PFSK-1 (cell line): ENCODE data around the gene THG1L.

ENCODE experiments used
- POLR2AphosphoS5 ChIP-seq: IDR thresholded peaks from 2 replicates; pipeline ENCODE4 v1.6.1; 2012; ENCODE audit warnings: low read depth, mild to moderate bottlenecking, control low read depth, low read length, moderate library complexity
- TAF1 ChIP-seq: IDR thresholded peaks from 2 replicates; pipeline ENCODE4 v1.6.1; 2012; ENCODE audit warnings: low read length, control low read depth, borderline replicate concordance; ENCODE audit not compliant: insufficient read depth
- TF ChIP-seq, protein P1 (sequence below), 2 experiments: IDR thresholded peaks; 2 replicates each; pipeline versions ENCODE4 v1.6.1 to v1.8.0; 2011 to 2012; ENCODE audit warnings: low read depth in 2 of 2, low read length in 2 of 2, control low read depth in 1 of 2, inconsistent platforms in 1 of 2, mild to moderate bottlenecking in 1 of 2, moderate library complexity in 1 of 2; ENCODE audit not compliant: insufficient read depth in 1 of 2

DNA sequence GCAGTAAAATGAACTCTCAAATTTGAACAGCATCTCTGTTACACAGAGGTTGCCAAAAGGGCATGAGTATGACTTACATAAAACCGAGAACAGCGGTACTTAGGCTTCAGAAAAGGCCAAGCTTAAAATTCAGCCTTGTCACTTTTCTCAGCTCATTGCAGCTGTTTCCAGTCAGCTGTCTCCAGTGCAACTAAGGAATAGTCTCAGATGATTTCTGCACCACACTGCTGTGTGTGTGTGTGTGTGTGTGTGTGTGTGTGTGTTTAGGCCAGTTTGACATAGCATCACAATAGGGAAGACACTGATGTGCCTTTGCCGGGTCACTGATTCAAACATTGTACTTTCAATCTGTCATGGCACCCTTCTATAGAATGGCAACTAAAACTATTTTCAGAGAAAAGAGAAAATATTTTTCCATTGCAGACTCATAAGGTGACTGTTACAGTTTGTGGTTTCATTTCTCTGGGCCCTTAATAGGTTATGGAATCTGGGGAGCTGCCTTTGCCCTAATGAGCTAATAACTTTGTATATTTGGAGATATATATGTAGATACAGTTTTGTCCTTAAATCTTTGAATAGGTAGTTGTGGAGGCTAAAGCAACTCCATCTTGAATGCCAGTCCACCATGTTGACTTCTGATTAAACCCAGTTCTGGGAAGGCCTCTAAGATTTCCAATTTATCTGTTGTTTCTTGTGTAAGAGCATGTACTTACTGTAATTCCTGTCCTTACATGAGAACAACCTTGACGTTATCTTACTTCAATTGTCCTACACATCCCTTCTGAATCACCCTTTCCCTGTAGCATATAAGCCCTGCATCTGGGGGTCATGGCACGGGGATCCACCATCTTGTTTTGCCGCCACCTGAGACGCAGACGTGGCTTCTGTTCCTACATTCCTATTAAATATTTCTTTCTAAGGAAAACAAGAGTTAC, 16.8 kb downstream of the THG1L start:
- TF ChIP-seq, protein P1, sequence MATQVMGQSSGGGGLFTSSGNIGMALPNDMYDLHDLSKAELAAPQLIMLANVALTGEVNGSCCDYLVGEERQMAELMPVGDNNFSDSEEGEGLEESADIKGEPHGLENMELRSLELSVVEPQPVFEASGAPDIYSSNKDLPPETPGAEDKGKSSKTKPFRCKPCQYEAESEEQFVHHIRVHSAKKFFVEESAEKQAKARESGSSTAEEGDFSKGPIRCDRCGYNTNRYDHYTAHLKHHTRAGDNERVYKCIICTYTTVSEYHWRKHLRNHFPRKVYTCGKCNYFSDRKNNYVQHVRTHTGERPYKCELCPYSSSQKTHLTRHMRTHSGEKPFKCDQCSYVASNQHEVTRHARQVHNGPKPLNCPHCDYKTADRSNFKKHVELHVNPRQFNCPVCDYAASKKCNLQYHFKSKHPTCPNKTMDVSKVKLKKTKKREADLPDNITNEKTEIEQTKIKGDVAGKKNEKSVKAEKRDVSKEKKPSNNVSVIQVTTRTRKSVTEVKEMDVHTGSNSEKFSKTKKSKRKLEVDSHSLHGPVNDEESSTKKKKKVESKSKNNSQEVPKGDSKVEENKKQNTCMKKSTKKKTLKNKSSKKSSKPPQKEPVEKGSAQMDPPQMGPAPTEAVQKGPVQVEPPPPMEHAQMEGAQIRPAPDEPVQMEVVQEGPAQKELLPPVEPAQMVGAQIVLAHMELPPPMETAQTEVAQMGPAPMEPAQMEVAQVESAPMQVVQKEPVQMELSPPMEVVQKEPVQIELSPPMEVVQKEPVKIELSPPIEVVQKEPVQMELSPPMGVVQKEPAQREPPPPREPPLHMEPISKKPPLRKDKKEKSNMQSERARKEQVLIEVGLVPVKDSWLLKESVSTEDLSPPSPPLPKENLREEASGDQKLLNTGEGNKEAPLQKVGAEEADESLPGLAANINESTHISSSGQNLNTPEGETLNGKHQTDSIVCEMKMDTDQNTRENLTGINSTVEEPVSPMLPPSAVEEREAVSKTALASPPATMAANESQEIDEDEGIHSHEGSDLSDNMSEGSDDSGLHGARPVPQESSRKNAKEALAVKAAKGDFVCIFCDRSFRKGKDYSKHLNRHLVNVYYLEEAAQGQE (IDR thresholded peaks at IDR 0.05; ENCODE audit: insufficient read depth in 1 of 2, low read depth in 2 of 2, low read length in 2 of 2) = no peak
- TF ChIP-seq POLR2AphosphoS5 (no peak), TAF1 (no peak)
